H1 (cell line): Measurements from ENCODE around the gene CGNL1.

Experiments
- CEBPB ChIP-seq: IDR thresholded peaks from 2 replicates; pipeline ENCODE4 v1.6.1; 2012; ENCODE audit warnings: low read depth, low read length
- CTCF ChIP-seq, 3 experiments: IDR thresholded peaks; 1 replicate in 2 of 3; 2 replicates in 1 of 3; pipeline versions ENCODE4 v1.5.1 to v1.6.1; 2011; ENCODE audit warnings: low read length in 3 of 3, mild to moderate bottlenecking in 3 of 3, inconsistent platforms in 2 of 3, low read depth in 1 of 3, moderate library complexity in 1 of 3; ENCODE audit not compliant: insufficient read depth in 1 of 3; ENCODE audit errors: control extremely low read depth in 1 of 3
- FOSL1 ChIP-seq: IDR thresholded peaks from 2 replicates; pipeline ENCODE4 v1.6.1; 2011; ENCODE audit warnings: mild to moderate bottlenecking, low read depth, low read length, moderate library complexity; ENCODE audit not compliant: insufficient read depth
- GABPA ChIP-seq: IDR thresholded peaks from 2 replicates; pipeline ENCODE4 v1.6.1; 2011; ENCODE audit warnings: mild to moderate bottlenecking, low read length, moderate library complexity, borderline replicate concordance; ENCODE audit not compliant: insufficient read depth

- TF ChIP-seq CEBPB (peak; percentile 39; the same call in 1 of the 2 replicates), CTCF (IDR thresholded peaks at IDR 0.05; ENCODE audit: control extremely low read depth in 1 of 3, insufficient read depth in 1 of 3, low read depth in 1 of 3, low read length in 3 of 3) (no peak), FOSL1 (no peak), GABPA (no peak)
Observed at GRCh38 chr15:57594479-57594878, 218.2 kb downstream of the CGNL1 start.
